Neuron (in vitro differentiated cells): ENCODE data around the gene SNX14.
"Not testable (repeated sequence)": the region's sequence is repeated elsewhere in the genome, so short reads cannot be mapped to it uniquely, and the experiment has no call there.

Experiments
- H2AFZ ChIP-seq: one replicate; pipeline ENCODE4 v1.6.1; 2013; ENCODE audit warnings: low read depth, mild to moderate bottlenecking, inconsistent platforms, low read length, moderate library complexity
- H3K27me3 ChIP-seq: one replicate; pipeline ENCODE4 v1.6.1; 2013; ENCODE audit warnings: low read length; ENCODE audit not compliant: insufficient read depth
- H3K36me3 ChIP-seq: one replicate; pipeline ENCODE4 v1.6.1; 2013; ENCODE audit warnings: low read length; ENCODE audit not compliant: insufficient read depth
- H3K4me1 ChIP-seq: one replicate; pipeline ENCODE4 v1.6.1; 2013; ENCODE audit warnings: low read length; ENCODE audit not compliant: insufficient read depth
- H3K4me3 ChIP-seq: 2 replicates; pipeline ENCODE4 v1.5.1; 2013; ENCODE audit warnings: mild to moderate bottlenecking, low read length, moderate library complexity
- H3K9me3 ChIP-seq: one replicate; pipeline ENCODE4 v1.6.1; 2013; ENCODE audit warnings: low read length

SNX14 gene

DNA sequence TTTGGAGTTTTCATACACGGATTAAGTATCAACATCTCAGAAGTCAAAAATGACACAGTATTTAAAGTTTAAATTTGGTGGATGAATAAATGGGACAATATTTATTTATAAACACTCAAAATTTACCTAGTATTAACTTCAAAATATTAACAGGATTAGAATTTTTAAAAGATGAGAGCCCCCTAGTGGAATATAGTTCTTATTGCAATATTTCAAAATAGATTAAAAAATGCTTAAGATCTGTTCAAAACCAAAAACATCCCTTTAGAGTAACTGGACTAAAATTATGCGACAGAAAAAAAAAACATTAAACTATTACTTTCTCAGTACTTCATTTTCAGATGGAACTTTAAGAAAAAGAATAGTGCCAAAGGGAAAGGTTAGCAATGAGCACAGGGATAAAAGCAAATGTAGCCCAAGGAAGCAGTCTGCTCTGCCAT, 56.6 kb downstream of the SNX14 start:
- H2AFZ ChIP-seq, result no peak overlapping the region
- H3K9me3 ChIP-seq, result no peaks in the 10 kb centered on the region
- peaks cover 23% of the 10 kb centered on the region for H3K36me3 ChIP-seq
- H3K4me3 ChIP-seq, result no peak overlapping the region
- H3K4me1 ChIP-seq, result no peaks in the 10 kb centered on the region
- H3K27me3 ChIP-seq, result no peaks in the 10 kb centered on the region

DNA sequence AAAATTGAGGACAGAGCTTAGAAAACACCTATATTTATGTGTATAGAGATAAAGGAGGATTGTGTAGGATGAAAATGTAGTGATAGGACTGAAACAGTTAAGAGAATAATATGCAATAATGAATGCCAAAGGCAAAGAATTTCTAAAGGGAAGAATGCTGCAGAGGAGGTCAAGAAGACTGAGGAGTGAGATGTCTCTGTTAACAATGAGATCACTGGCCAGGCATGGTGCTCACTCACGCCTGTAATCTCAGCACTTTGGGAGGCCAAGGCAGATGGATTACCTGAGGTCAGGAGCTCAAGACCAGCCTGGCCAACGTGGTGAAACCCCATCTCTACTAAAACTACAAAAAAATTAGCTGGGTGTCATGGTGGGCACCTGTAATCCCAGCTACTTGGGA, 69.4 kb downstream of the SNX14 start:
- H3K27me3 ChIP-seq, H3K4me1 ChIP-seq, H3K9me3 ChIP-seq, H2AFZ ChIP-seq, H3K4me3 ChIP-seq: not testable (repeated sequence)
- H3K36me3 ChIP-seq, result peaks cover 23% of the 10 kb centered on the region

GRCh38 chr6:85516168-85516567, 77.5 kb downstream of the SNX14 start:
- no peaks in the 10 kb centered on the region for H3K9me3 ChIP-seq
- H3K4me3 ChIP-seq, result no peak overlapping the region
- no peaks in the 10 kb centered on the region for H3K27me3 ChIP-seq
- H3K4me1 ChIP-seq, result no peaks in the 10 kb centered on the region
- peaks cover 32% of the 10 kb centered on the region for H3K36me3 ChIP-seq
- H2AFZ ChIP-seq, result no peak overlapping the region

- no peaks in the 10 kb centered on the region for H3K9me3 ChIP-seq
- H3K4me3 ChIP-seq, result no peak overlapping the region
- peaks cover 34% of the 10 kb centered on the region for H3K36me3 ChIP-seq
- H2AFZ ChIP-seq, result no peak overlapping the region
- H3K4me1 ChIP-seq, result no peaks in the 10 kb centered on the region
- no peaks in the 10 kb centered on the region for H3K27me3 ChIP-seq
These were observed 87.1 kb downstream of the SNX14 start for GRCh38 chr6:85506441-85507093.

GRCh38 chr6:85498596-85499258, 94.9 kb downstream of the SNX14 start:
- Histone ChIP-seq H3K27me3 (no peaks in the 10 kb centered on the region), H3K36me3 (peaks cover 6% of the 10 kb centered on the region), H3K9me3 (peaks cover 8% of the 10 kb centered on the region)

GRCh38 chr6:85496856-85497255, 96.8 kb downstream of the SNX14 start:
- no peaks in the 10 kb centered on the region for H3K36me3 ChIP-seq
- no peak overlapping the region for H2AFZ ChIP-seq
- no peaks in the 10 kb centered on the region for H3K4me1 ChIP-seq
- H3K9me3 ChIP-seq, result peaks cover 8% of the 10 kb centered on the region
- no peak overlapping the region for H3K4me3 ChIP-seq
- no peaks in the 10 kb centered on the region for H3K27me3 ChIP-seq

More at GRCh38 chr6:85498596-85499258, 94.9 kb downstream of the SNX14 start:
- H2AFZ ChIP-seq, result no peak overlapping the region
- H3K4me1 ChIP-seq, result no peaks in the 10 kb centered on the region
- H3K4me3 ChIP-seq, result no peak overlapping the region

GRCh38 chr6:85496009-85496579, 97.6 kb downstream of the SNX14 start:
- no peak overlapping the region for H2AFZ ChIP-seq
- H3K4me1 ChIP-seq, result no peaks in the 10 kb centered on the region
- H3K9me3 ChIP-seq, result peaks cover 8% of the 10 kb centered on the region
- no peaks in the 10 kb centered on the region for H3K27me3 ChIP-seq
- H3K36me3 ChIP-seq, result no peaks in the 10 kb centered on the region
- H3K4me3 ChIP-seq, result no peak overlapping the region

- H3K4me1 ChIP-seq, result no peaks in the 10 kb centered on the region
- H3K36me3 ChIP-seq, result no peaks in the 10 kb centered on the region
- H3K27me3 ChIP-seq, result no peaks in the 10 kb centered on the region
- H3K4me3 ChIP-seq, result no peak overlapping the region
- H3K9me3 ChIP-seq, result peaks cover 8% of the 10 kb centered on the region
- H2AFZ ChIP-seq, result no peak overlapping the region
These were observed 98.8 kb downstream of the SNX14 start for GRCh38 chr6:85494547-85495536.

- Histone ChIP-seq H3K4me3 (no peak overlapping the region), H3K4me1 (no peaks in the 10 kb centered on the region), H3K36me3 (no peaks in the 10 kb centered on the region), H3K9me3 (peaks cover 8% of the 10 kb centered on the region), H2AFZ (no peak overlapping the region), H3K27me3 (no peaks in the 10 kb centered on the region)
These were observed 100.3 kb downstream of the SNX14 start for GRCh38 chr6:85493389-85493788.

DNA sequence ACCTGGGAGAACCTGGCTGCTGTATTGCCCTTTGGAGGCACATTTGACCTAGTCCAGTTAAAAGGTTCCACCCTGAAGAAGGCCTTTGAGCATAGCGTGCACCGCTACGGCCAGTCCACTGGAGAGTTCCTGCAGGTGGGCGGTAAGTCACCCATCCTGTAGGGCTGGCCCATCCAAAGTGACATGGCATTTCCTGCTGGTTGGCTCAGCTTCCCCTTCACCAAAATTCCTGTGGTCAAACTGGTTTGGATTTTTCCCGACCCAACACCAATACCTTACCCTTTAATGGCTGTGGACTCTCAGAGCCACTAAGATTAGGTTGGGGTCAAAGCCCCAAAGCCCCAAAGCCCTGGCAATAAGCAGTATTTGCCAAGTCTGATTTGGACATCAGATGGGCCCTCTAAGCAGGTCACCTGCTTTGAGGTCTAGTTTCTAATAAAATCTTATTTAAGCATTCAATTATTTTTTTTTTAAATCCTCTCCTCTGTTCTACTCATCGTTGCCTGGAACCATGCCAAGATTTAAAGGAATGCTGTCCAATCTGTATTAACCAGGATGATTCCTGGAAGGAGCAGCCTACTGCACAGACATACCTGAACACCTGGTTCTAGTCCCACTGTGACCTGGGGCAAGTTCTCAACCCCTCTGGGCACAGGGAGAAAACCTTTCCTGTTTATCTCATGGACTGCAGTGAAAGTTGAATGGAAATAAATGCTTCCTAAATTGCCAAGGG, 103.0 kb downstream of the SNX14 start:
- Histone ChIP-seq H3K9me3 (no peaks in the 10 kb centered on the region), H3K27me3 (no peaks in the 10 kb centered on the region), H2AFZ (no peak overlapping the region), H3K36me3 (no peaks in the 10 kb centered on the region), H3K4me1 (peaks cover under 1% of the 10 kb centered on the region), H3K4me3 (no peak overlapping the region)

- no peak overlapping the region for H3K4me3 ChIP-seq
- H3K36me3 ChIP-seq, result no peaks in the 10 kb centered on the region
- no peak overlapping the region for H2AFZ ChIP-seq
- peaks cover 4% of the 10 kb centered on the region for H3K4me1 ChIP-seq
- no peaks in the 10 kb centered on the region for H3K9me3 ChIP-seq
- no peaks in the 10 kb centered on the region for H3K27me3 ChIP-seq
These were observed 108.7 kb downstream of the SNX14 start for GRCh38 chr6:85484948-85485347.

DNA sequence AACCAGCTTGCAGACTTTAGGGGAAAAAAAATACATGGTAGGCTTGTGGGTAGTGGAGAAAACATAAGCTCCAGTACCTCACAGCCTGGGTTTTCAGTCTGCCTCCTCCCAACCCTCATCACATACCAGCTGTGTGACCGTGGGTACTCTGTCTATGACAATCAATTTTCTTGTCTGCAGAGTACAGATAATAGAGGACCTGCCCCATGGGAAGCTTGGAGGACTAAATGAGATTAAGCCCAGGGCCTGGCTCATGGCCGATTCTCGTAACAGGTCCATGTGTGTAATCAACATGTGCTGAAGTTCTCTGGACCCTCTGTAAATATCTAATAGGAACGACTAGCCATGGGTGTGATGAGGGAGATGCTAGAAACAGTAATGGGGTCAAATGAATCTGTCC, 109.8 kb downstream of the SNX14 start:
- Histone ChIP-seq H3K27me3 (no peaks in the 10 kb centered on the region), H3K36me3 (no peaks in the 10 kb centered on the region), H3K9me3 (no peaks in the 10 kb centered on the region), H2AFZ (no peak overlapping the region), H3K4me1 (peaks cover 4% of the 10 kb centered on the region), H3K4me3 (no peak overlapping the region)
